SK-N-SH (cell line): ENCODE results near the gene GMPPA.

Experiments used
- EP300 ChIP-seq, 2 experiments: IDR thresholded peaks; 2 replicates each; pipeline versions ENCODE4 v1.4.0 to v1.6.1; 2012; ENCODE audit warnings: borderline replicate concordance in 1 of 2, low read depth in 1 of 2, low read length in 1 of 2
- FOSL2 ChIP-seq: IDR thresholded peaks from 2 replicates; pipeline ENCODE4 v1.4.0; 2012; ENCODE audit warnings: low read depth, mild to moderate bottlenecking, moderate library complexity, borderline replicate concordance
- GABPA ChIP-seq: IDR thresholded peaks from 2 replicates; pipeline ENCODE4 v1.4.0; 2012; ENCODE audit warnings: low read depth, mild to moderate bottlenecking
- POLR2AphosphoS5 ChIP-seq: IDR thresholded peaks from 2 replicates; pipeline ENCODE4 v1.6.1; 2012; ENCODE audit warnings: low read depth, low read length
- RAD21 ChIP-seq: IDR thresholded peaks from 2 replicates; pipeline ENCODE4 v1.6.1; 2012; ENCODE audit warnings: mild to moderate bottlenecking, low read length
- RCOR1 ChIP-seq: fragments of 150-350 bp; IDR thresholded peaks from 2 replicates; pipeline ENCODE4 v1.6.1; 2017; ENCODE audit warnings: antibody characterized with exemption, low read length
- RFX5 ChIP-seq: IDR thresholded peaks from 2 replicates; pipeline ENCODE4 v1.6.1; 2012; ENCODE audit warnings: mild to moderate bottlenecking, improper control_type of control experiment, low read length
- RXRA ChIP-seq: IDR thresholded peaks from 2 replicates; pipeline ENCODE4 v1.4.0; 2012; ENCODE audit warnings: low read depth, mild to moderate bottlenecking, borderline replicate concordance
- TAF1 ChIP-seq: IDR thresholded peaks from 2 replicates; pipeline ENCODE4 v1.6.1; 2012; ENCODE audit warnings: low read depth, mild to moderate bottlenecking, low read length, moderate library complexity, borderline replicate concordance
- TF ChIP-seq, protein P1 (sequence below): fragments of 200-600 bp; sonication (generic); IDR thresholded peaks from 2 replicates; pipeline ENCODE4 v1.6.1; 2017; ENCODE audit warnings: antibody characterized with exemption, mild to moderate bottlenecking, moderate library complexity
- TF ChIP-seq, protein P2 (sequence below): IDR thresholded peaks from 2 replicates; pipeline ENCODE4 v1.6.1; 2012; ENCODE audit warnings: mild to moderate bottlenecking, low read depth, low read length, moderate library complexity

GRCh38 chr2:219532378-219532649, 33.6 kb downstream of the GMPPA start:
- no peak for TF ChIP-seq RFX5
- no peak for TF ChIP-seq TAF1
- TF ChIP-seq, protein P1, sequence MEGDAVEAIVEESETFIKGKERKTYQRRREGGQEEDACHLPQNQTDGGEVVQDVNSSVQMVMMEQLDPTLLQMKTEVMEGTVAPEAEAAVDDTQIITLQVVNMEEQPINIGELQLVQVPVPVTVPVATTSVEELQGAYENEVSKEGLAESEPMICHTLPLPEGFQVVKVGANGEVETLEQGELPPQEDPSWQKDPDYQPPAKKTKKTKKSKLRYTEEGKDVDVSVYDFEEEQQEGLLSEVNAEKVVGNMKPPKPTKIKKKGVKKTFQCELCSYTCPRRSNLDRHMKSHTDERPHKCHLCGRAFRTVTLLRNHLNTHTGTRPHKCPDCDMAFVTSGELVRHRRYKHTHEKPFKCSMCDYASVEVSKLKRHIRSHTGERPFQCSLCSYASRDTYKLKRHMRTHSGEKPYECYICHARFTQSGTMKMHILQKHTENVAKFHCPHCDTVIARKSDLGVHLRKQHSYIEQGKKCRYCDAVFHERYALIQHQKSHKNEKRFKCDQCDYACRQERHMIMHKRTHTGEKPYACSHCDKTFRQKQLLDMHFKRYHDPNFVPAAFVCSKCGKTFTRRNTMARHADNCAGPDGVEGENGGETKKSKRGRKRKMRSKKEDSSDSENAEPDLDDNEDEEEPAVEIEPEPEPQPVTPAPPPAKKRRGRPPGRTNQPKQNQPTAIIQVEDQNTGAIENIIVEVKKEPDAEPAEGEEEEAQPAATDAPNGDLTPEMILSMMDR, result no peak
- TF ChIP-seq, protein P2, sequence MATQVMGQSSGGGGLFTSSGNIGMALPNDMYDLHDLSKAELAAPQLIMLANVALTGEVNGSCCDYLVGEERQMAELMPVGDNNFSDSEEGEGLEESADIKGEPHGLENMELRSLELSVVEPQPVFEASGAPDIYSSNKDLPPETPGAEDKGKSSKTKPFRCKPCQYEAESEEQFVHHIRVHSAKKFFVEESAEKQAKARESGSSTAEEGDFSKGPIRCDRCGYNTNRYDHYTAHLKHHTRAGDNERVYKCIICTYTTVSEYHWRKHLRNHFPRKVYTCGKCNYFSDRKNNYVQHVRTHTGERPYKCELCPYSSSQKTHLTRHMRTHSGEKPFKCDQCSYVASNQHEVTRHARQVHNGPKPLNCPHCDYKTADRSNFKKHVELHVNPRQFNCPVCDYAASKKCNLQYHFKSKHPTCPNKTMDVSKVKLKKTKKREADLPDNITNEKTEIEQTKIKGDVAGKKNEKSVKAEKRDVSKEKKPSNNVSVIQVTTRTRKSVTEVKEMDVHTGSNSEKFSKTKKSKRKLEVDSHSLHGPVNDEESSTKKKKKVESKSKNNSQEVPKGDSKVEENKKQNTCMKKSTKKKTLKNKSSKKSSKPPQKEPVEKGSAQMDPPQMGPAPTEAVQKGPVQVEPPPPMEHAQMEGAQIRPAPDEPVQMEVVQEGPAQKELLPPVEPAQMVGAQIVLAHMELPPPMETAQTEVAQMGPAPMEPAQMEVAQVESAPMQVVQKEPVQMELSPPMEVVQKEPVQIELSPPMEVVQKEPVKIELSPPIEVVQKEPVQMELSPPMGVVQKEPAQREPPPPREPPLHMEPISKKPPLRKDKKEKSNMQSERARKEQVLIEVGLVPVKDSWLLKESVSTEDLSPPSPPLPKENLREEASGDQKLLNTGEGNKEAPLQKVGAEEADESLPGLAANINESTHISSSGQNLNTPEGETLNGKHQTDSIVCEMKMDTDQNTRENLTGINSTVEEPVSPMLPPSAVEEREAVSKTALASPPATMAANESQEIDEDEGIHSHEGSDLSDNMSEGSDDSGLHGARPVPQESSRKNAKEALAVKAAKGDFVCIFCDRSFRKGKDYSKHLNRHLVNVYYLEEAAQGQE, result no peak
- no peak for TF ChIP-seq EP300 (IDR thresholded peaks at IDR 0.05; ENCODE audit: borderline replicate concordance in 1 of 2, low read depth in 1 of 2, low read length in 1 of 2)
- TF ChIP-seq RAD21, result no peak
- no peak for TF ChIP-seq FOSL2
- no peak for TF ChIP-seq GABPA
- TF ChIP-seq RCOR1, result no peak
- no peak for TF ChIP-seq POLR2AphosphoS5
- no peak for TF ChIP-seq RXRA
